Liver (tissue), 9 donors: ENCODE results near the gene MEFV. TPM values are rescaled to one million over a fixed set of nuclear protein-coding genes. Genes with fewer than 3 reads are reported as not detected.

Source experiments
- DNase-seq: peaks from one replicate; pipeline ENCODE4 v3.0.0-alpha.2; 2017; ENCODE audit warnings: low spot score
- H3K27ac ChIP-seq, 2 donors: one replicate each; pipeline ENCODE4 v1.7.0; 2013; ENCODE audit warnings: inconsistent platforms in 2 of 2, low read length in 2 of 2, control low read depth in 1 of 2, low read depth in 1 of 2, mild to moderate bottlenecking in 1 of 2
- H3K27me3 ChIP-seq, 4 donors: one replicate each; pipeline versions ENCODE4 v1.6.1 to v1.7.0; 2013; ENCODE audit warnings: low read length in 3 of 4, inconsistent platforms in 1 of 4, mild to moderate bottlenecking in 1 of 4, moderate library complexity in 1 of 4; ENCODE audit not compliant: control insufficient read depth in 4 of 4, insufficient read depth in 4 of 4
- H3K36me3 ChIP-seq, 4 donors: one replicate each; pipeline versions ENCODE4 v1.6.1 to v1.7.0; 2013; ENCODE audit warnings: low read length in 3 of 4, mild to moderate bottlenecking in 3 of 4, low read depth in 1 of 4, moderate library complexity in 1 of 4; ENCODE audit not compliant: control insufficient read depth in 4 of 4, insufficient read depth in 3 of 4
- H3K4me1 ChIP-seq, 4 donors: one replicate each; pipeline versions ENCODE4 v1.6.1 to v1.7.0; 2013; ENCODE audit warnings: low read length in 3 of 4, mild to moderate bottlenecking in 3 of 4, moderate library complexity in 1 of 4; ENCODE audit not compliant: control insufficient read depth in 4 of 4, insufficient read depth in 4 of 4
- H3K4me3 ChIP-seq, 3 donors: one replicate each; pipeline versions ENCODE4 v1.6.1 to v1.7.0; 2013; ENCODE audit warnings: low read length in 3 of 3, control low read depth in 1 of 3, low read depth in 1 of 3, mild to moderate bottlenecking in 1 of 3
- H3K9ac ChIP-seq, 2 donors: one replicate each; pipeline ENCODE4 v1.7.0; 2013; ENCODE audit warnings: low read length in 2 of 2, mild to moderate bottlenecking in 2 of 2, moderate library complexity in 2 of 2, control low read depth in 1 of 2, low read depth in 1 of 2
- H3K9me3 ChIP-seq, 4 donors: one replicate each; pipeline versions ENCODE4 v1.6.1 to v1.7.0; 2013; ENCODE audit warnings: low read length in 3 of 4; ENCODE audit not compliant: control insufficient read depth in 4 of 4
- ATF3 ChIP-seq: IDR thresholded peaks from 2 replicates; pipeline ENCODE4 v1.6.1; 2016; ENCODE audit warnings: antibody characterized with exemption
- CTCF ChIP-seq: fragments of 150-350 bp; IDR thresholded peaks from 2 replicates; pipeline ENCODE4 v1.5.1; 2017; ENCODE audit warnings: improper control_type of control experiment, low read depth, low read length; ENCODE audit not compliant: missing input control
- EGR1 ChIP-seq, 2 donors: IDR thresholded peaks; 2 replicates each; pipeline ENCODE4 v1.6.1; 2016 to 2018; ENCODE audit warnings: antibody characterized with exemption in 2 of 2, low read depth in 2 of 2
- FOXA1 ChIP-seq: IDR thresholded peaks from 2 replicates; pipeline ENCODE4 v1.6.1; 2016; ENCODE audit warnings: antibody characterized with exemption
- FOXA2 ChIP-seq: IDR thresholded peaks from 2 replicates; pipeline ENCODE4 v1.6.1; 2016; ENCODE audit warnings: antibody characterized with exemption
- GABPA ChIP-seq, 2 donors: IDR thresholded peaks in 1 of 2; conservative IDR thresholded peaks in 1 of 2; 2 replicates each; pipeline ENCODE4 v1.6.1; 2016; ENCODE audit warnings: antibody characterized with exemption in 2 of 2, mild to moderate bottlenecking in 1 of 2, moderate library complexity in 1 of 2
- HNF4A ChIP-seq, 2 donors: conservative IDR thresholded peaks; 2 replicates each; pipeline ENCODE4 v1.6.1; 2016; ENCODE audit warnings: antibody characterized with exemption in 2 of 2, mild to moderate bottlenecking in 2 of 2
- HNF4G ChIP-seq: IDR thresholded peaks from 2 replicates; pipeline ENCODE4 v1.6.1; 2016; ENCODE audit warnings: antibody characterized with exemption
- JUND ChIP-seq, 2 donors: IDR thresholded peaks; 2 replicates each; pipeline ENCODE4 v1.6.1; 2016; ENCODE audit warnings: antibody characterized with exemption in 2 of 2
- NR2F2 ChIP-seq: IDR thresholded peaks from 2 replicates; pipeline ENCODE4 v1.6.1; 2016; ENCODE audit warnings: antibody characterized with exemption
- RAD21 ChIP-seq, 2 donors: IDR thresholded peaks; 2 replicates each; pipeline ENCODE4 v1.6.1; 2016; ENCODE audit warnings: antibody characterized with exemption in 2 of 2, mild to moderate bottlenecking in 2 of 2
- REST ChIP-seq: IDR thresholded peaks from 2 replicates; pipeline ENCODE4 v1.6.1; 2016; ENCODE audit warnings: antibody characterized with exemption, mild to moderate bottlenecking
- RXRA ChIP-seq, 2 donors: IDR thresholded peaks; 2 replicates each; pipeline ENCODE4 v1.6.1; 2017 to 2018; ENCODE audit warnings: antibody characterized with exemption in 2 of 2, mild to moderate bottlenecking in 1 of 2
- SP1 ChIP-seq: IDR thresholded peaks from 2 replicates; pipeline ENCODE4 v1.6.1; 2018; ENCODE audit warnings: antibody characterized with exemption, mild to moderate bottlenecking
- TAF1 ChIP-seq: conservative IDR thresholded peaks from 2 replicates; pipeline ENCODE4 v1.6.1; 2016; ENCODE audit warnings: antibody characterized with exemption, mild to moderate bottlenecking
- YY1 ChIP-seq: IDR thresholded peaks from 2 replicates; pipeline ENCODE4 v1.6.1; 2016; ENCODE audit warnings: antibody characterized with exemption, mild to moderate bottlenecking
- WGBS: extraction: QIAGEN DNeasy Blood & Tissue Kit; methylation state at CpG from one replicate; pipeline ENCODE4 v1.1.7; 2013; 5-methylcytosine and 5-hydroxymethylcytosine counted together
- polyA plus RNA-seq, 2 donors: library from polyadenylated mRNA; stranded (reverse) in 1 of 2; unstranded in 1 of 2; fragments of 200-250 nt in 1 of 2; fragments of >200 nt in 1 of 2; fragmentation: Nextera tagmentation in 1 of 2; extraction: Ambion mirVana in 1 of 2; gene quantifications; one replicate each; pipeline versions ENCODE4 v1.2.1 to v1.2.3, GENCODE V29; 2013 to 2015
- total RNA-seq, 2 donors: library from RNA; depleted of rRNA; stranded (reverse); fragments of >200 nt; gene quantifications; one replicate each; pipeline ENCODE4 v1.2.3, GENCODE V29; 2014
- TF ChIP-seq, protein P1 (sequence below): IDR thresholded peaks from 2 replicates; pipeline ENCODE4 v1.6.1; 2016; ENCODE audit warnings: antibody characterized with exemption
- TF ChIP-seq, protein P2 (sequence below): IDR thresholded peaks from 2 replicates; pipeline ENCODE4 v1.6.1; 2016; ENCODE audit warnings: antibody characterized with exemption
- donor health status: healthy.
- donor health status: healthy.
- donor health status: healthy.
- donor health status: healthy.
- donor health status: healthy.

MEFV gene
- total and polyA plus RNA-seq, 4 donors = 0.33 to 3.3 (median 0.79) TPM

- WGBS = 63% methylated on average over 11 of the region's 11 CpGs
- TF ChIP-seq EGR1 (IDR thresholded peaks at IDR 0.05; ENCODE audit: low read depth in 2 of 2) = no peak
- no peak for TF ChIP-seq SP1
- no peak for TF ChIP-seq ATF3
- TF ChIP-seq, protein P1, sequence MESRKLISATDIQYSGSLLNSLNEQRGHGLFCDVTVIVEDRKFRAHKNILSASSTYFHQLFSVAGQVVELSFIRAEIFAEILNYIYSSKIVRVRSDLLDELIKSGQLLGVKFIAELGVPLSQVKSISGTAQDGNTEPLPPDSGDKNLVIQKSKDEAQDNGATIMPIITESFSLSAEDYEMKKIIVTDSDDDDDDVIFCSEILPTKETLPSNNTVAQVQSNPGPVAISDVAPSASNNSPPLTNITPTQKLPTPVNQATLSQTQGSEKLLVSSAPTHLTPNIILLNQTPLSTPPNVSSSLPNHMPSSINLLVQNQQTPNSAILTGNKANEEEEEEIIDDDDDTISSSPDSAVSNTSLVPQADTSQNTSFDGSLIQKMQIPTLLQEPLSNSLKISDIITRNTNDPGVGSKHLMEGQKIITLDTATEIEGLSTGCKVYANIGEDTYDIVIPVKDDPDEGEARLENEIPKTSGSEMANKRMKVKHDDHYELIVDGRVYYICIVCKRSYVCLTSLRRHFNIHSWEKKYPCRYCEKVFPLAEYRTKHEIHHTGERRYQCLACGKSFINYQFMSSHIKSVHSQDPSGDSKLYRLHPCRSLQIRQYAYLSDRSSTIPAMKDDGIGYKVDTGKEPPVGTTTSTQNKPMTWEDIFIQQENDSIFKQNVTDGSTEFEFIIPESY = no peak
- TF ChIP-seq YY1 = no peak
- no peak for TF ChIP-seq NR2F2
- no peak for TF ChIP-seq FOXA1
- Histone ChIP-seq H3K36me3 (peaks cover 8 to 34% (median 30%) of the 10 kb centered on the region in 4 donors), H3K4me3 (peak overlapping the region; percentile 83 to 100 (median 98)), H3K9me3 (peaks cover 29 to 43% (median 36%) of the 10 kb centered on the region in 4 donors), H3K4me1 (peaks cover 3 to 14% (median 10%) of the 10 kb centered on the region in 4 donors), H3K9ac (peak overlapping the region in 1 of 2 donors; percentile 84), H3K27me3 (no peaks in the 10 kb centered on the region), H3K27ac (peak overlapping the region; percentile 90 to 95)
- DNase-seq = no peak
Measured at GRCh38 chr16:3306078-3306477, 49.6 kb upstream of the MEFV start.

DNA sequence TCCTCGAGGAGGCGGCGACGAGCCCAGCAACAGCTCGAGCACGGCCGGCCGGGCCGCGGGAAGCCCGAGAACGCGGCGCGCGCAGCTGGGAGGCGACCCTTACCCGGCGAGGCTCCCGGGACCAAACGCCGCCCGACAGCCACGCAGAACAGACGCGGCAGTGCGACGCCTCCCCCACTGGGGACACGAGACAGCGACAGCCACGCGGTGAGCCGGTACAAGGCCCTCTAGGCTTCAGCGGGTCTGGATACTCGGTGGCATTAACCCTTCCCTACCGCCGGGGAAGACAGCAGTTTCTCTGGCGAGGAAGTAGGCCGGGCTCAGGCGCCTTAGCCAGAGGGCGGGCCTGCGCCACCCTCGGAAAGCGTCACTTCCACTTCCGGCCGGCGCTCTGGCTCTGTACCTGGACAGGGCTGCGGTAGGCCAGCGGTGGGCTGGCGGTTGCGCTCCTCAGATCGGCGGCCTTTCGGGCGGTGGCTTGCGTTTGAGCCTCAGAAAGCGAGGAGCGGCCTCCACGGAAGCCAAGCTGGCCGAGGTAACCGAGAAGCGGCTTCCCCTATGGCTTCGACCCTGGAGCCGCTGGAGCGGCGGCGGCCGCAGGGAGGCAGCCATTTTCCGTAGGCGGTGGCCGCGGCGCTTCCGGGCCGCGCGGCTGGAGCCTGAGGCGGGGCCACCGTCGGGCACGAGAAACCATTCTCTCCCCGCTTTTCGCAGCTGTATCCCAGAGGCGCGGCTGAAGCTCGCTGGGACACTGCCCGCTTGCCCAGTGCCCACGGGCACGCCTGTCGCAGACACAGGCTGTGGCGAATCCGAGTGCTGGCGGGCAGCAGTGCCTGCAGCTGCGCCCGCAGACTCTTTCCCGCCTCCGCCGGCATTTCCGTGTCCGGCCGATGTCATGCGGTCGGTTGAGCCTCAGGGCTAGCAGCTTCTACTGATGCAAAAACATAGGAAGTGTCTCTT, 49.0 kb upstream of the MEFV start, which contains the start of the genes TIGD7 and ZNF75A:
TSS of gene TIGD7 (minus strand) at position 322 of the 960 bp plus-strand sequence. CDS start 4,816 bp downstream, outside the sequence.
TSS of gene ZNF75A (plus strand) at position 389 of the 960 bp plus-strand sequence. CDS start 2,932 bp downstream, outside the sequence.
- peak within 1 kb of the TSS; percentile 83 to 100 (median 98) for H3K4me3 ChIP-seq
- TF ChIP-seq HNF4A (conservative IDR thresholded peaks at IDR 0.05) = no peak
- TF ChIP-seq HNF4G = no peak
- TF ChIP-seq GABPA (IDR thresholded peaks at IDR 0.05 in 1 of 2, conservative IDR thresholded peaks at IDR 0.05 in 1 of 2) = peak; percentile 77 to 94
- peak; percentile 0 for TF ChIP-seq CTCF
- peak in 1 of 2 donors; percentile 10 for TF ChIP-seq RXRA (IDR thresholded peaks at IDR 0.05)
- no peak for TF ChIP-seq FOXA1
- no peak for TF ChIP-seq FOXA2
- TF ChIP-seq RAD21 (IDR thresholded peaks at IDR 0.05) = peak in 1 of 2 donors; percentile 24
- peak; percentile 38 for TF ChIP-seq REST
- TF ChIP-seq, protein P1 = no peak
- no peak for TF ChIP-seq JUND (IDR thresholded peaks at IDR 0.05)
- TF ChIP-seq ATF3 = no peak
- TF ChIP-seq NR2F2 = no peak
- TF ChIP-seq SP1 = no peak
- no peak for TF ChIP-seq TAF1
- TF ChIP-seq EGR1 (IDR thresholded peaks at IDR 0.05; ENCODE audit: low read depth in 2 of 2) = peak; percentile 49 to 70
- TF ChIP-seq, protein P2, sequence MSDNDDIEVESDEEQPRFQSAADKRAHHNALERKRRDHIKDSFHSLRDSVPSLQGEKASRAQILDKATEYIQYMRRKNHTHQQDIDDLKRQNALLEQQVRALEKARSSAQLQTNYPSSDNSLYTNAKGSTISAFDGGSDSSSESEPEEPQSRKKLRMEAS = peak; percentile 81
- peak; percentile 97 for TF ChIP-seq YY1
- DNase-seq = peak; percentile 86
- peaks cover 3 to 14% (median 10%) of the 10 kb centered on the region in 4 donors for H3K4me1 ChIP-seq
- H3K9me3 ChIP-seq = peaks cover 29 to 44% (median 40%) of the 10 kb centered on the region in 4 donors
- peak within 1 kb of the TSS; percentile 64 to 84 for H3K9ac ChIP-seq
- peak within 1 kb of the TSS; percentile 90 to 95 for H3K27ac ChIP-seq
- H3K27me3 ChIP-seq = no peaks in the 10 kb centered on the region
- 4% methylated on average over 103 of the region's 103 CpGs for WGBS
- H3K36me3 ChIP-seq = peaks cover 8 to 40% (median 37%) of the 10 kb centered on the region in 4 donors
